Glomerular visceral epithelial cell (primary cell): ENCODE measurements around the gene GSDMA.
A peak's percentile ranks its signal among the peaks of the same experiment; 100 is the strongest.
"Not testable (repeated sequence)": the region's sequence is repeated elsewhere in the genome, so short reads cannot be mapped to it uniquely, and the experiment has no call there.

Experiments
- DNase-seq: peaks from one replicate; pipeline ENCODE4 v3.0.0-alpha.2; 2016; ENCODE audit errors: extremely low spot score

GSDMA gene

DNA sequence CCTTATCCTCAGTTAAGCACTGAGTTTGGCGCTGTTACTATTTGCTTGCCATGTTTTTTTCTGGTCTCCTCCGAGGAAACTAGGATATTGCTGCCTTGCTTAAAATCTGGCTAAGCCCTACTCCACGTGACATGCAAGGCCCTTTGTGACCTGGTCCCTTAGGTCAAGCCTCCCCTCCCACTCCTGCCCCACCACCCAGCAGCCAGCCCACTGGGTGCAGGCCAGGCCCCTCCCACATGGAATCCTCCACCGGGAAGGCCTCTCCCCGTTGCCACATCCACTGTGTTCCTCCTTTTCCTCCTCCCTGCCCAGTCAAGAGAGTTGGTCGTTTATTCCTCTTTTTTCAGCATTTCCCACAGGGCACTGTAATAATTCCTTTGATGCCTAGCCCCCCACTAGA is 34.0 kb downstream of the GSDMA start:
- no peak for DNase-seq

DNA sequence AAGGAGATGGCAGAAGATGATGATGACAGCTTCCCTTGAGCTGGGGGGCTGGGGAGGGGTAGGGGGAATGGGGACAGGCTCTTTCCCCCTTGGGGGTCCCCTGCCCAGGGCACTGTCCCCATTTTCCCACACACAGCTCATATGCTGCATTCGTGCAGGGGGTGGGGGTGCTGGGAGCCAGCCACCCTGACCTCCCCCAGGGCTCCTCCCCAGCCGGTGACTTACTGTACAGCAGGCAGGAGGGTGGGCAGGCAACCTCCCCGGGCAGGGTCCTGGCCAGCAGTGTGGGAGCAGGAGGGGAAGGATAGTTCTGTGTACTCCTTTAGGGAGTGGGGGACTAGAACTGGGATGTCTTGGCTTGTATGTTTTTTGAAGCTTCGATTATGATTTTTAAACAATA is 34.7 kb downstream of the GSDMA start:
- DNase-seq = no peak

DNA sequence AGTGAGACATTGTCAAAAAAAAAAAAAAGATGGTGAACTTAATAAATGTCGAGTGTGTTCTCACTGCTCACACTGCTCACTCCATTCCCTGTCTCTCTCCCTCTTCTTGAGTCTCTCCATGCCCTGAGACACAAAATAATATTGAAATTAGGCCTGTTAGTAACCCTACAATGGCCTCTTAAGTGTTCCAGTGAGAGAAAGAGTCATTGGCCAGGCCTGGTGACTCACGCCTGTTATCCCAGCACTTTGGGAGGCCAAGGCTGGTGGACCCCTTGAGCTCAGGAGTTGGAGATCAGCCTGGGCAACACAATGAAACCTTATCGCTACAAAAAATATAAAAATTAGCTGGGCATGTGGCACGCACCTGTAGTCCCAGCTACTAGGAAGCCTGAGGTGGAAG is 36.3 kb downstream of the GSDMA start:
- DNase-seq = no peak

DNA sequence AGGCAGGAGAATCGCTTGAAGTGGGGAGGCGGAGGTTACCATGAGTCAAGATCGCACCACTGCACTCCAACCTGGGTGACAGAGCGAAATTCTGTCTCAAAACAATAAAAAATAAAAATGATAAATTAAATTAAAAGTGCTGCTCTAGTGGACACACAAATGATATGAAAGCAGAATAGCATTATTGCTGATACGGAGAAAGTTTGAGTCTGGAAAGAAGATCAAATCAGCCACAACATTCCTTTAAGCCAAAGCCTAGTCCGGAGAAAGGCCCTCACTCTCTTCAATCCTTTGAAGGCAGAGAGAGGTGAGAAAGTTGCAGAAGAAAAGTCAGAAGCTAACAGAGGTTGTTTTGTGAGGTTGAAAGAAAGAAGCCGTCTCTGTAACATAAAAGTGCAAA is 37.4 kb downstream of the GSDMA start:
- no peak for DNase-seq

DNA sequence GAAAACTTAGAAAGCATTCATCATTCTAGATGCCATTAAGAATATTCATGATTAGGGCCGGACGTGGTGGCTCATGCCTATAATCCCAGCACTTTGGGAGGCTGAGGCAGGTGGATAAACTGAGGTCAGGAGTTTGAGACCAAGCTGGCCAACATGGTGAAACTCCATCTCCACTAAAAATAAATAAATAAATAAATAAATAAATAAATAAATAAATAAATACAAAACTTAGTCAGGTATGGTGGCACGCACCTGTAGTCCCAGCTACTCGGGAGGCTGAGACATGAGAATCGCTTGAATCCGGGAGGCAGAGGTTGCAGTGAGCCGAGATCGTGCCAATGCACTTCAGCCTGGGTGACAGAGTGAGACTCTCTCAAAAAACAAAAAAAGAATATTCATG is 38.5 kb downstream of the GSDMA start:
- DNase-seq = not testable (repeated sequence)

DNA sequence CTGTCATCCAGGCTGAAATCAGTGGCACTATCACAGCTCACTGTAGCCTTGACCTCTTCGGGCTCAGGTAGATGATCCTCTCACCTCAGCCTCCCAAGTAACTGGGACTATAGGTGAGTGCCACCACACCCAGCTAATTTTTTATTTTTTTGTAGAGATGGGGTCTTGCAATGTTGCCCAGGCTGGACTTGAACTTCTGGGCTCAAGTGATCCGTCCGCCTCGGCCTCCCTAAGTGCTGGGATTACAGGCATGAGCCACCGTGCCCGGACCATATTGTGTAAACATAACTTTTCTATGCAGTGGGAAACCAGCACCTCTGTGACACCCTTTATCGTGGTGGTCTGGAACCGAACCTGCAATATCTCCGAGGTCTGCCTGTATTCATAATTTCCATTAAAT is 41.3 kb downstream of the GSDMA start:
- DNase-seq = no peak

DNA sequence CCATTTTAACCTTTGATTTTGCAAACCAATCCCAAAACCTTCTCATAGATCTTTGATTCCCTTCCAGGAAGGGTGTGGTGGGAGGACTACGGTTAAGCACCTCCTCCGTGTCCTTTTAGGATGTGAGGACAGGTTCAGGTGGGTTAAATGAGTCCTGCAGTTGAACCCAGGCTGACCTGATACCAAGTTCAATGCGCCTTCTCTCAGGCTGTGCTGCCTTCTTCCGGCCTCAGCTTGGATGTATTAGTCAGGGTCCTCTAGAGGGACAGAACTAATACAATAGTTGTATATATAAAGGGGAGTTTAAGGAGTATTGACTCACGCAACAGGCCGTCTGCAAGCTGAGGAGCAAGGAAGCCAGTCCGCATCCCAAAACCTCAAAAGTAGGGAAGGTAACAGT is 41.9 kb downstream of the GSDMA start:
- DNase-seq = no peak

DNA sequence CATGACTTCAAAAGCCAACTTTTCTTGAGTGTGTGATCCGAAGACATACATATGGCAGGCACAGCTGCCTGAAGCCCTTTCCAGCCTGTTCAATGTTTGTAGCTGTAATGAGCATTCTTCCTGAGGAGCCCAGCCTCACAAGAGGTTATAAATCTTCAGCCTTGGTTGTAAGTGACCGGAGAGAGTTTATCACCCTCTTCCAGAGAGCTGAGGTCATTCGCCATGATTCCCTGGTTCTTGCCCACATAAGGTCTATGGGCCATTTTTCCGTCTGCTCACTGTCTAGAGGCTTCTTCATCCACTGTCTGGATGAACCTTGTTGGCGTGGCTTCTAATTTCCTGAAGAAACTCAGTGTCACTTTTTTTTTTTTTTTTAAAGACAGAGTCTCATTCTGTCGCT is 42.7 kb downstream of the GSDMA start:
- no peak for DNase-seq

DNA sequence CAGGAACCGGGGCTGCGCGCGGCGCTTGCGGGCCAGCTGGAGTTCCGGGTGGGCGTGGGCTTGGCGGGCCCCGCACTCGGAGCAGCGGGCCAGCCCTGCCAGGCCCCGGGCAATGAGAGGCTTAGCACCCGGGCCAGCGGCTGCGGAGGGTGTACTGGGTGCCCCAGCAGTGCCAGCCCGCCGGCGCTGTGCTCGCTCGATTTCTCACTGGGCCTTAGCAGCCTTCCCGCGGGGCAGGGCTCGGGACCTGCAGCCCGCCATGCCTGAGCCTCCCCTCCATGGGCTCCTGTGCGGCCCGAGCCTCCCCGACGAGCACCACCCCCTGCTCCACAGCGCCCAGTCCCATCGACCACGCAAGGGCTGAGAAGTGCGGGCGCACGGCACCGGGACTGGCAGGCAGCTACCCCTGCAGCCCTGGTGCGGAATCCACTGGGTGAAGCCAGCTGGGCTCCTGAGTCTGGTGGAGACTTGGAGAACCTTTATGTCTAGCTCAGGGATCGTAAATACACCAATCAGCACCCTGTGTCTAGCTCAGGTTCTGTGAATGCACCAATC is 48.2 kb downstream of the GSDMA start:
- DNase-seq = not testable (repeated sequence)

DNA sequence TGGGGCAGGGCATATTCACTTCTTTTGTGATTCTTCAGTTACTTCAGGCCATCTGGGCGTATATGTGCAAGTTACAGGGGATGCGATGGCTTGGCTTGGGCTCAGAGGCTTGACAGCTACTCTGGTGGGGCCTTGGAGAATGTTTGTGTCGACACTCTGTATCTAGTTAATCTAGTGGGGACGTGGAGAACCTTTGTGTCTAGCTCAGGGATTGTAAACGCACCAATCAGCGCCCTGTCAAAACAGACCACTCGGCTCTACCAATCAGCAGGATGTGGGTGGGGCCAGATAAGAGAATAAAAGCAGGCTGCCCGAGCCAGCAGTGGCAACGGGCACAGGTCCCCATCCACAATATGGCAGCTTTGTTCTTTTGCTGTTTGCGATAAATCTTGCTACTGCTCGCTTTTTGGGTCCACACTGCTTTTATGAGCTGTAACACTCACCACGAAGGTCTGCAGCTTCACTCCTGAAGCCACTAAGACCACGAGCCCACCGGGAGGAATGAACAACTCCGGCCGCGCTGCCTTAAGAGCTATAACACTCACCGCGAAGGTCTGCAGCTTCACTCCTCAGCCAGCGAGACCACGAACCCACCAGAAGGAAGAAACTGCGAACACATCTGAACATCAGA is 49.3 kb downstream of the GSDMA start:
- not testable (repeated sequence) for DNase-seq

DNA sequence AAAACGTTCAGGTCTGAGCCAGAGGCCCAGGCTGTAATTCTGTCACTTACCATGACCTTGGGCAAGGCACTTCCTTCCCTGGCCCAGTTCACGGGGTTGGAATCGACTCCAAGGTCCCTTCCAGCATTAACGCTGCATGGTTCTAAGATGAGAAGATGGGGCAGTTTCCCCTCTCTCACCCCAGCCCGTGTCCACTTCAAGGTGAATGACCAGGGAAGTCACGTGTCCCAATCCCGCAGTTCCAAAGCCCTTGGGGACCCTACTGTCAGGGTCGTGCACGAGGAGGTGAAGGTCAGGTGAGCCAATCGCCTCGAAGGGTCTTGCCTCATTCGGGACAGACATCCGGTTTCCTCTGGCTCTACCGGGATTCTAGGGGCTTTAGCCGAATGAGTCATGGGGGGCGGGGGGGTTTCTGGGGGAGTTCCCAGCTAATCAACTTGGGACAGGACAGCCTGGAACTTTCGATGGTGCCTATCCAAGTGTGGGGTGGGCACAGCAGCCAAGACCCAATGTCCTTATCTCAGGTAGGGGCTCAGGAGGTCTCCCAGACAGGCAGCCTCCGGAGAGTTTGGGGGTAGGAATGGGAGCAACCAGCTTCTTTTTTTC is 51.7 kb downstream of the GSDMA start:
- no peak for DNase-seq

DNA sequence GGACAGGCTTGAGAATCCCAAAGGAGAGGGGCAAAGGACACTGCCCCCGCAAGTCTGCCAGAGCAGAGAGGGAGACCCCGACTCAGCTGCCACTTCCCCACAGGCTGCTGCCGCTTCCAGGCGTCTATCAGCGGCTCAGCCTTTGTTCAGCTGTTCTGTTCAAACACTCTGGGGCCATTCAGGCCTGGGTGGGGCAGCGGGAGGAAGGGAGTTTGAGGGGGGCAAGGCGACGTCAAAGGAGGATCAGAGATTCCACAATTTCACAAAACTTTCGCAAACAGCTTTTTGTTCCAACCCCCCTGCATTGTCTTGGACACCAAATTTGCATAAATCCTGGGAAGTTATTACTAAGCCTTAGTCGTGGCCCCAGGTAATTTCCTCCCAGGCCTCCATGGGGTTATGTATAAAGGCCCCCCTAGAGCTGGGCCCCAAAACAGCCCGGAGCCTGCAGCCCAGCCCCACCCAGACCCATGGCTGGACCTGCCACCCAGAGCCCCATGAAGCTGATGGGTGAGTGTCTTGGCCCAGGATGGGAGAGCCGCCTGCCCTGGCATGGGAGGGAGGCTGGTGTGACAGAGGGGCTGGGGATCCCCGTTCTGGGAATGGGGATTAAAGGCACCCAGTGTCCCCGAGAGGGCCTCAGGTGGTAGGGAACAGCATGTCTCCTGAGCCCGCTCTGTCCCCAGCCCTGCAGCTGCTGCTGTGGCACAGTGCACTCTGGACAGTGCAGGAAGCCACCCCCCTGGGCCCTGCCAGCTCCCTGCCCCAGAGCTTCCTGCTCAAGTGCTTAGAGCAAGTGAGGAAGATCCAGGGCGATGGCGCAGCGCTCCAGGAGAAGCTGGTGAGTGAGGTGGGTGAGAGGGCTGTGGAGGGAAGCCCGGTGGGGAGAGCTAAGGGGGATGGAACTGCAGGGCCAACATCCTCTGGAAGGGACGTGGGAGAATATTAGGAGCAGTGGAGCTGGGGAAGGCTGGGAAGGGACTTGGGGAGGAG is 52.5 kb downstream of the GSDMA start, which contains the start of gene CSF3:
CSF3 (plus strand) TSS at position 436 of the 993 bp plus-strand sequence; CDS start at position 471, 35 bp downstream.
- DNase-seq = no peak

DNA sequence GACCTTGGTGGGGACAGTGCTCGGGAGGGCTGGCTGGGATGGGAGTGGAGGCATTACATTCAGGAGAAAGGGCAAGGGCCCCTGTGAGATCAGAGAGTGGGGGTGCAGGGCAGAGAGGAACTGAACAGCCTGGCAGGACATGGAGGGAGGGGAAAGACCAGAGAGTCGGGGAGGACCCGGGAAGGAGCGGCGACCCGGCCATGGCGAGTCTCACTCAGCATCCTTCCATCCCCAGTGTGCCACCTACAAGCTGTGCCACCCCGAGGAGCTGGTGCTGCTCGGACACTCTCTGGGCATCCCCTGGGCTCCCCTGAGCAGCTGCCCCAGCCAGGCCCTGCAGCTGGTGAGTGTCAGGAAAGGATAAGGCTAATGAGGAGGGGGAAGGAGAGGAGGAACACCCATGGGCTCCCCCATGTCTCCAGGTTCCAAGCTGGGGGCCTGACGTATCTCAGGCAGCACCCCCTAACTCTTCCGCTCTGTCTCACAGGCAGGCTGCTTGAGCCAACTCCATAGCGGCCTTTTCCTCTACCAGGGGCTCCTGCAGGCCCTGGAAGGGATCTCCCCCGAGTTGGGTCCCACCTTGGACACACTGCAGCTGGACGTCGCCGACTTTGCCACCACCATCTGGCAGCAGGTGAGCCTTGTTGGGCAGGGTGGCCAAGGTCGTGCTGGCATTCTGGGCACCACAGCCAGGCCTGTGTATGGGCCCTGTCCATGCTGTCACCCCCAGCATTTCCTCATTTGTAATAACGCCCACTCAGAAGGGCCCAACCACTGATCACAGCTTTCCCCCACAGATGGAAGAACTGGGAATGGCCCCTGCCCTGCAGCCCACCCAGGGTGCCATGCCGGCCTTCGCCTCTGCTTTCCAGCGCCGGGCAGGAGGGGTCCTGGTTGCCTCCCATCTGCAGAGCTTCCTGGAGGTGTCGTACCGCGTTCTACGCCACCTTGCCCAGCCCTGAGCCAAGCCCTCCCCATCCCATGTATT is 53.5 kb downstream of the GSDMA start:
- DNase-seq = no peak

DNA sequence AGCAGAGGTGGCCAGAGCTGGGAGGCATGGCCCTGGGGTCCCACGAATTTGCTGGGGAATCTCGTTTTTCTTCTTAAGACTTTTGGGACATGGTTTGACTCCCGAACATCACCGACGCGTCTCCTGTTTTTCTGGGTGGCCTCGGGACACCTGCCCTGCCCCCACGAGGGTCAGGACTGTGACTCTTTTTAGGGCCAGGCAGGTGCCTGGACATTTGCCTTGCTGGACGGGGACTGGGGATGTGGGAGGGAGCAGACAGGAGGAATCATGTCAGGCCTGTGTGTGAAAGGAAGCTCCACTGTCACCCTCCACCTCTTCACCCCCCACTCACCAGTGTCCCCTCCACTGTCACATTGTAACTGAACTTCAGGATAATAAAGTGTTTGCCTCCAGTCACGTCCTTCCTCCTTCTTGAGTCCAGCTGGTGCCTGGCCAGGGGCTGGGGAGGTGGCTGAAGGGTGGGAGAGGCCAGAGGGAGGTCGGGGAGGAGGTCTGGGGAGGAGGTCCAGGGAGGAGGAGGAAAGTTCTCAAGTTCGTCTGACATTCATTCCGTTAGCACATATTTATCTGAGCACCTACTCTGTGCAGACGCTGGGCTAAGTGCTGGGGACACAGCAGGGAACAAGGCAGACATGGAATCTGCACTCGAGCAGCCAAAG is 54.7 kb downstream of the GSDMA start:
- DNase-seq = no peak

DNA sequence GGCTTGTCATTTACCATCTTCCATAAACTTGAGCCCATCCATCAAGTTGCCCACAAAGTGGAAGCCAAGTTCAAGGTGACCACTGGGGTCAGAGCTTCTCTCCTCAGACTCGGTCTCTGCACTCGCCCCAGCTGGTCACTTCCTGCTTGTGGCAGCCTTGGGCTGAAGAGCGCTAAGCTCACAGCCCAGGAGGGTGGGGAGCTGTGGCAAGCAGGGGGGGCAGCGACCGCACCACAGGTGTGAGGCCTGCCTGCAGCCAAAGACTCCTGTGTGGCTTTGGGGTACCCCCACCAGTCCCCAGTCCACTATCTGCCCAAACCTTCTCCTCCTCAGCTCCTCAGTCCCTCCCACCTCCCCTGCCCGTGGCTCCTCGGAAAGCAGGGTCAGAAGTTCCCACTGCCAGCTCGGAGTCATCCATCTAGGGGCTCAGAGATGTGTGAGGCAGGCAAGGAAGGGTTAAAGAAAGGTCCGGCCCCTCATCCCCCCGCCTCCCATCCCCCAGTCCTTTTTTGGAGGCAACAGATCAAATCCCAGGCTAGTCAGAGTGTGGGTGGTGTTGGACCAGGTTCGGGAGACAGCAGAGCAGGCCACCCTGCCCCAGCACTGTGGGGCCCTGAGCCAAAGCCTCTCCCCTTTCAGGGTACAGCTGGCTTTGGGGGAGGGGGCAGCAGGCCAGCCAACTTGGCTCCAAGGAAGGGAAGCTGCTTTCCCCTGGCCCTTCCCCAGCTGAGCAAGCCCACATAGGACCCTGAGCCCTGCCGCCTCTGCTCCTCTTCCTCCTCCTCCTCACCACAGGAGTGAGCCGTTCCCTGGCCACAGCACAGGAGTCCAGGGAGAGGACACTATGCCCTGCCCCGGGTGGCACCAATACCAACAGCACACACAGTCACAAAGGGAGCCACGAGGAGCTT is 55.7 kb downstream of the GSDMA start:
- no peak for DNase-seq

DNA sequence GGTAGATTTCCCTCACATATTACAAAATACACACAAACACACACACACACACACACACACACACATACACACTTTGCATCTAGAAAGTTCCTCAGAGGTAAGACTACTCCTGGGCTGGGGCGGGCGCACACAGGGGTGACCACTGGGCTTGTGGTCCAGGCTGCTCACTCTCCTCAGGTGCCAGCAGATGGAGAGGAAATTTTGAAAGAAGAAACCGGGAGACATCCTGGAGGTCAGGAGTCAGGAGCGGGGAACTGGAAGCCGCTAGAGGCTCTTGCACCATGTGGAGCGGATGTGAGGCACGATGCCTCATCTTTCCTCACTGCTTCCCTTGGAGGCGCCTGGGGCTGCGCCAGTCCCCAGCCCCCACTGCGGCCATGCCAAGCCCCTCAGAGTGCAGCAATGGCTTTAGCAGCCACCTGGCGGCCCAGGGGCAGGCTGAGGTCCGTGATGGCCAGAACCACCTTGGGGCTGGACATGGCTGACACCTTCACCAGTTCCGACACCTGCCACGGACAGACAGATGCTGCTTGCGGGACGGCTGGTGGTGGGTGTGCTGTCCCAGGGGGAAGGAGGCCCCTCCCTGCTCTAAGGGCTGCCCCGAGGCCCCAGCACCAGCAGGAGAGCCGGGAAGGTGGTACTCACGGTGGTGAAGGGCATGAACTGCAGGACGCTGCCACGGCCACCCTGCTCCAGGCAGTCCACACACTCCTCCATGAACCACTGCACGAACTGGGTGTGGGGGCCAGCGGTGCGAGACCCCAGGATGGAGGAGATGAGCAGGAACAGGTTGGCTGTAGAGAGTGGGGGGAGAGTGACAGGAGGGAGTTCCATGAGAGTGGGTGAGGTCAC is 56.6 kb downstream of the GSDMA start:
- DNase-seq = no peak

DNA sequence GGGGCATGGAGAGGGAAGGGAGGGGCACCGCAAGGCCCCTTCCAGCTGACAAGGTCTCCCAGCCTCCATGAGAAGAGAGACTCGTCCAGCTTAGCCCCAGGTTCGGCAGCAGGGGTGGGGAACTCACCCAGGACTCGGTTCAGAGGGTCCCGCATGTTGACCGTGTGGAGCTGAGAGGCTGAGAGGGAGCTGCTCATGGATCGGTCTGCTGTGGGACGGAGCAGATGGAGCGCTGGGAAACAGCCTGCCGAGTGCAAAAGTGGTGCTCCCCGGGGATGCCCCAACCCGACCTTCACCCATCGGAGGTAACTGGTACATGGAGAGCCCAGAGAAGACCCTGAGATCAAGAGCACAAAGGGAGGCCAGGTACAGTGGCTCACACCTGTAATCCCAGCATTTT is 57.3 kb downstream of the GSDMA start:
- DNase-seq = no peak

DNA sequence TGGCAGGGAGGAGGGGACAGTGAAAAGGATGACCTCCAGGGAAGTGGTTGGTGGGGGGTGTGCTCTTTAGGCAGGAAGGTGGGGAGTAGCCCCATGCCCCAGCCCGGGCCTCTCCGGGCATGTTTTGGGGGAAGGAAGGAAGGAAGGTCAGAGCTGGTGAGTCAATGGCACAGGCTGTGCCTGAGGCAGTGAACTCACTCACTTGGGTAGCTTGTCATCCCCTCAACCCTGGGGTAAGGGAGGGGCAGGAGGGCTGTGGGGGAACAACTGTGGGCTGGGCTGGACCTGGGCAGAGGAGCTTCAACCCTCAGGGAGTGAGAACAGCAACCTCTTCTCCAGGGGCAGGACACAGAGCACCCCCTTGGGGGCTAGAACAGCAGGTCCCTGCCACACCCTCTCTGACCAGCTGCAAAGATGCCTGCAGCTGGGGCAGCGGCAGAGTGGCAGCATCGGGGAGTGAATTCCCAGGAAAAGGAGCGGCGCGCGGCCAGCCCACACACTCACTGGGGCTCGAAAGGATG is 58.7 kb downstream of the GSDMA start:
- DNase-seq = peak; percentile 76
